ENCODE results near the gene MYOG.

MYOG gene

DNA sequence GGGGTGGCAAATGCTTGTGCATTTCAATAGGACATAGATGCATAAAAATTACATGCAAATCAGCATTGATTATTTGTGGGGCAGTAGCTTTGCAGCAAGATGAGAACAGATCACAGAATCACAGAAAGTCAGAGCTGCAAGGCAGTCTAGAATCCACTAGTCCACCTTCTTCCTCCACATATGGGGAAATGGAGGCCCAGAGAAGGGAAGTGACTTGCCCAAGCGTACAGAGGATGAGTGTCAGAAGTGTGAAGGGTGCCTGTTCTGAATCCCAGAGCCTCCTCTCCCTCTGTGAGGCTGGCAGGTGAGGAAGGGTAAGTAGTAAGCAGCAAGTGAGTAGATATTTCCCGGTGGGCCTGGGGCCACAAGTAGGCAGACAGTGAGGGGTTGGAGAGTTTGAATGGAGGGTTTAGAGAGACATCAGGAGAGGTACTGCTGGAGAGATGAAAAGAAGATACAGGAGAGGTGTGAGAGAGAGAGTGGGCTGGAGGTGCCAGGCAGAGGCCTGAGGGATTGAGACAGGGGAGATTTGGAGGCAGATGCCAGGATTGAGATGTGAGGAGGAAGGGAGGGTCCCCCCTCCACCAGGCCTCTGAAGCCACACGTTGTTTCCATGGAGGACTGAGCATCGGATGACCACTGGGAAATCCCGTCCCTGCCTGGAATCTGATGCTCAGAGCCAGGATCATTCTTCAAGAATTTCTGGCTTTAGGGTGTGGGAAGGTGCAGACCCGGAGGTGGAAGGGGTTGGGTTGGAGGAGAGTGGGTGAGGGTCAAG lies 4.8 kb upstream of the MYOG start:
- no peak for DNase-seq

DNA sequence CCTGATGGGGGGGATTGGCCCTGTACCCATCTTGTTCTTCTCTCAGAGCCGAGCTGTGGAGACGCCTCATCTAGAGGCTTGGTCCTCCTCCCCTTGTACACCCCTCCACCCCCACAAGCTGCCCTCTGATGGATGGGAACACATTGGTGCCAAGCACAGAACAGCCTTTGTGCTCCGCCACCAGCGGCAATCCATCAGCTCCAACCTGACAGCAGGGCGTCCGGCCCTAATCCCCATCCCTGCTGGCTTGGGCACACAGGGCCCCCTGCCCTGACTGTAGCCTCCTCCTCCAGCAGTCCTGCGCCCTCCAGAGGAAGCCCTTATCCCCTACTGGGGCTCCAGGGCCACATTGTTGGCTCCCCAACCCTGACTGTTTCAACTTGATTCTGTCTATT lies 3.8 kb upstream of the MYOG start:
- no peak for DNase-seq

DNA sequence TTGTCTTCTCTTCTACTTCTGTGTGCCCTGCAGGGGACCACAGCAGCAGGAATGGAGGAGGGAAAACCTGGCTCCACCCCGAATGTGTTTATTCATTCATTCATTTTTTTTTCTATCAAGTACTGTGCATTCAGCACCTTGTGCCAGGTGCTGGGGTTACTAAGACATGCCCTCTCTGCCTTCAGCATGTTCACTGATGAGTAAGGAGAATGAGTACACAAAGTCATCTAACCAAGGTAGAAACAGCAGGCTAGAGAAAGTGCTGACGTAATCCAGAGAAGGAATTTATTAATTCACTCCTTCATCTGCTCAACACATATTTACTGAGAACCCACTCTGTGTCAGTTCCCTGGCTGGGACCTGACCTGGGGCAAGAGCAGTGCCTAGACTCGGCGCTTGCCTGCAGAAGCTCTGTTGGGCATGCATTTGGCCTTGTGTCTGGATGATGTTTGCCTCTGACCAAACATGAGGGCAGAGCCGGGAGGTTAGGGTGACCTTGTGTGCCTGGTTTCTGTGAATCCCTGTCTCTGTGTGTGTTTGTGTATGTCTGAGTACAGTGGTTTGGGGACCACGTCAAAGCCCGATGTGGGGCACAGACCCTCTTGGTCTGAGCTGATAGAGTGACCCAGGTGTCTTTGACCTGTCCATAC lies 3.3 kb upstream of the MYOG start:
- no peak for DNase-seq

DNA sequence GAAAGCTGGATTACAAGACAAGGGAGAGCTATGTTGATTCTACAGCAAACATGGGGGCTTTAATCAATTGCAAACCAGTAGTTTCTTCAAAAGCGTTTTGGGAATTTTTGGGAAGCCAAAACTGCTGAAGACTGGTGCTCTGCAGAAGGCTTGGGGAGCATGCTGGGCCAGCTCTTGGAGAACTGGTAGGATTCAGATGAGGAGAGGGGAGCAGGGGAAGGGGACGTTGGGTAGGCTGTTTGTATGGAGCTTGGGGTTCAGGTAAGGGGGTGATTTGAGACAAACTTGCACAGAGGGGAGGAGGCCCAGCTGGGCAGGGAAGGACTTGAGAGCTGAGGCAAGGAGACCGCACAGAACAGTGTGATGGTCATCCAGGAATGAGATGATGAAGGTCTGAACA lies 2.6 kb upstream of the MYOG start:
- DNase-seq: no peak

DNA sequence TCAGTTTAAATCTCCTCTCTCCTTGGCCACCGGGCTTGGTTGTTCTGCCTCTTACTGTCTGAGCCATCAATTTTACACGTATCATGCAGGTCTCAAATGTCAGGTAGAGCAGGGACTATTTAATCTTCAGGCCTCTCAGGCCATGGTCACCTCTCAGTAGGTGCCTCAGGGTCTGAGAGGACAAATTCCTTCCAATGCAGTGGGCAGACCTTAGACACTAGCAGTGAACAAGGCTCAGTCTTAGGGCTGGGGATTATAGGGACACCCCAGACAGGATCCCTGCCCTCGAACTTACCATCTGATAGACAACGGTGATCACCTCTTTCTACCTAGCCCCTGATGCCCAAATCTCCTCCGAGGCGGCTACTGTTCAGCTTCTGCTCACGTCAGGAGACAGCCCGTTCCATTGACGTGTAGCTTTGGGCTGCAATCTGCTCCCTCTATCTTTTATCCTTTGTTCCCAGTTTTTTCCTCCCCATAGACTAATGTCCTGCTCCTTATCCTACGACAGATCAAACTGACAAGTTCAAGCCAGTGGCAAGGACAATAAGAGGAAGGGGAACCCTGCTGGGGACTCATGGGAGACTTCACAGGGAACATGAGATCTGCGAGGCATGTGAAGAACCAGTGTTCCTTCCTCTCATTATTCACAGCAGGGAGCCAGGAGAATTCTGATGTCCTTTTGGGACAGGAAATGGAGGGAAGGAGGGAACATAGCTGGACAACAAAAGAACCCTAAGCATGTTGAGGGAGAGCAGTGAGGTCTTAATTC lies 1.4 kb upstream of the MYOG start:
- no peak for DNase-seq

DNA sequence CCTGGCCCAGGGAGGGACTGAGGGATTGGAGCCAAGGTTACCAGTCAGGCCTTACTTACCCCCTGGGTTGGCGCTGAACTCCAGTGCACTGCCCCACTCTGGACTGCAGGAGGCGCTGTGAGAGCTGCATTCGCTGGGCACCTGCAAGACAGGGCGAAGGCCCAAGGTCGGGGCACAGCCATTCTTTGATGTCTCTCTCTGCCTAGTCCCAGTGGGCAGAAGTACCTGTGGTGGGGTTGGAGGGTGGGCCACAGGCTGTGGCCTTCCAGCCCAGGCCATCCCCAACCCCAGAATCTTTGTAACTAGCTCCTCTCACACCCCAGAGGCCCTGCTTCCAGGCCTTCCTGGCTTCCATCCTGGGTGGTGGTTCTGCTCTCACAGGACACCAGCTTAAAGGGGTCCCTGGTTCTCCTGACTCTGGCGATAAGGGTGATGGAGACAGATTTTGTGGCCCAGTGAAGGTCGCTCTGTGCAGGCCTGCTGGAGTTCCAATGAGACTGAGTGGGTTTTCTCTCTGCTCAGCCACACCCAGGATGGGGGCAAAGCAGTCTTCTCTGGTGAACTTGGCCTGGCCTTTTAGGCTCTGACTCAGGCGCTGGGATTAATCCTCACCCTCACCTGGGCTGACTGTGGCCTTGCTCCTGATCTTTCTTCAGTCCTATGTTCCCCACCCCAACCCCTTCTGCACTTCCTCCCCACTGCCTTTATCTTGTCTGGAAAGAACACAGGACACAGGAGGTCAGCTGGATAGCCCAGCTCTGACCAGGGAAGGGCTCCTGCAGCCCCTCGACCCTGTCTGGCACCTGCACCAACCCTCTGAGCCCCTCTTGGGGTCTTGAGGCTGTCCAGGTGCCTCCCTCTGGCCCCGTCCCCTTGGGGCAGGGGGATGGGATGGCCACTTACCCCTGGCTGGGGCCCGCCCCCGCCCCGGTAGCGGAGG lies 954 bp downstream of the MYOG start:
- no peak for DNase-seq

DNA sequence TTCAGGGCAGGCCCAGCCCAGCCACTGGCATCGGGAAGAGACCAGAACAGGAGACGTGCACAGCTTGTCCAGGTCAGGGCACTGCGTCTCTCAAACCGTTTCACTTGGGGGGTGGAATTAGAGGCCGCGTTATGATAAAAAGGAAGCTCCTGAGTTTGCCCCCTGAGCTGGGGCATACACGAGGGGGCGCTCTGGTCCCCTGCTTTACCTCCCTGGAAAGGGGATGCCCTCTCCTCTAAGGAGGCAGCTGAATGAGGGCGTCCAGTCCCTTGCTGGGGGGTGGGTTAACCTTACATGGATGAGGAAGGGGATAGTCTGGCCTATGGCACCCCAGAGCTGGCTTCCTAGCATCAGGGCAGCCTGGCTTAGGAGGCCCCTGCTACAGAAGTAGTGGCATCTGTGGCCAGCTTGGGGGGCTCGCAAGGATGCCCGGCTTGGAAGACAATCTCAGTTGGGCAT lies 2.3 kb downstream of the MYOG start:
- DNase-seq: no peak

DNA sequence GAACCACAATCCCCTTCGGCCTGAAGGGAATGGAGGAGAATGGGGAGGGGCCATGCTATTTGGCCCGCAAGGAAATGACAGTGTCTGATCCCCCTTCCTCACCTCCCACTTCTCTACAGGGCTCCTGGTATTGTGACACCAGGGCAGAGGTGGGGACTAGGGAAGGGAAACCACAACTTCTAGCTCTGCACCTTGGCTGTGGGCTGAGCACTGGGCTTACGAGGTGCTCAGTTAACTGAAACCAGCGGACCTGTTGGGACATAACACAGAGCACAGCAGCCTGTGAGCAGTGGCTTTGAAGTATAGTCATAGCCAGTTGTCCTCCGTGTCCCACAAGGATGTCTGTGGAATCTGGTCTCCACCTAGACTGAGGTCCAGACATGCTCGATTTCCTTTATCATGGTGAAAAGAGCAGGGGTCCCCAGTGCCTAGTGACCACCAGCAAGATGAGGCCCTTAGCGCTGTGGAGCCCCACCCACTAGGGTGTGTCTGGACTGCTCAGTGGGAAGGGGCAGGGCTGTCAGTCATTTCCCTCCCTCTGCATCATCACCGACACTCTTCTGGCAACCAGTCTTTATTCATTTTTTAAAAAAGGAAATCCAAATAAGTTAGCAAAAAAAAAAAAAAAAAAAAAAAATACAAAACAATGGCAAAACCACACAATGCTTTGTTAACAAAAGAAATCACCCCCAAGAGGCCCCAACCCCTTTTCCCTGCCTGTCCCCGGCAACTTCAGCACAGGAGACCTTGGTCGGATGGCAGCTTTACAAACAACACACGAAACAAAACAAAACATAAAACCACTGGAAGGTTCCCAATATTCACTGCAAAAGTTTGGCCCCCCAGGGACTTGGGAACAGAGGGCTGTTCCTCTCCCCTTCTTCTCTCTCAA lies 3.0 kb downstream of the MYOG start:
- DNase-seq: no peak

DNA sequence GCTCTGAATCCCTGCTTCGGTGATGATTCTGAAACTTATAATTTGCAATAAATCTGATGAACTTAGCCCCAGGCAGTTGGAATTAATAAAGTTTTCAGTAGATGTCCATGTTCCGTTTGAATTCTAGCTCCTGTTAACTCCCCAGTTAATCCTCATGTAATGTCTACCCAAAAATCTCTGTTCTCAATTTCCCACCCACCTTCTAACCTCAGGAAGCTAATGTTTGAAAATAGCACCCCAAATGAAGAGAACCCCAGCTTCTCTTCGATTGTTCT lies 3.6 kb downstream of the MYOG start:
- no peak for DNase-seq

DNA sequence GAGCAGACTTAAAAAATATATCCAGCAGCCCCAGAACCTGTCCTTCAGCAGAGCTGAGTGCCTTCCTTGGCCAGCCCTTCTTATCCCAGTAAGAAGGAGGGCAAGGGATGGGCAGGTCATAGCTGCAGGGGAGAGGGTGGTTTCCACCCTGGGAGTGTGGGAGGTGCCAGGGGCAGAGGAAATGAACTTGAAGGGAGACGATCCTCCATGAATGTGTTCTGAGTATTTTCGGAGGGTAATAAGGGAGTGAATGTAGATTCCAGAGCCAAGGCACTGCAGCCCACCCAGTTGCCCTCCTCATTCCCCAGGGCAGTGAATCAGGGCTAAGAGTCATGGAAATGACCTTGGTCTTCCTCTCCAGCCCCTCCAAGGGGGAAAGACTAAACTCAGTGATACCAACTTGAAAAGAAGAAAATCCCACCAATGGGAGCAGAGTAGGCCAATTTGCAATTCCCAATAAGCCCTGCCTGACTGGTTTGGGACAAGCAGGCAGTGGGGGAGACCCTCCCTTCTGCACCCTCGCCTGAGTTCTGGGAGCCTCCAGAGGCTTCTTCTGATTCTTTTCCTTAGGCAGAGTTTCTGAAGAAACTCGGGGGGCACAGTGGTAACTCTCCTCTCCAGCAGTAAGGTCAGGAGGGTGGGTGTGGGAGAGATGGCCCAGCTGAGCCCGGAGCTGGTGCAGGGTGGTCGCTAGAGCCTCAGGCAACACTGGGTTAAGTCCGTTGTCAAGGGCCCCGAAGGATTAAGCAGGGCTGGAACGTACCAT lies 4.2 kb downstream of the MYOG start:
- no peak for DNase-seq

DNA sequence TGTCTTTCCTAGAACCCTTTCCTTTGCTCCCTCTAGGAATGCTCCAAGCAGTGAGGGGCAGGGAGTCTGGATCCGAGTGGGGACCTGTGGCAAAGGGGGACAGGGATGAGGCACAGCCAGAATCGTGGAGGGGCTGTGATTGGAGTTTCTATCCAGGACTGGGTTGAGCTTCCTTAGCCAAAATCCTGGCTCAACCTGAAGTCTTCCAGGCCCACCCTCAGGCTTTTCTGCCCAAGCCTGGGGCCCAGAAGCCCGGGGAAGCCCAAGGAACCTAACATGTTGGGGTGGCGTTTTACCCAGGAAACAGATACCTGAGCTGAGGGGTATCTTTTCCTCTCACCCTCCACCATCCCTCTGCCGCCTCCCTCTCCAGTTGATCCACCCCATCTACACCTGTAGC lies 5.4 kb downstream of the MYOG start:
- no peak for DNase-seq

DNA sequence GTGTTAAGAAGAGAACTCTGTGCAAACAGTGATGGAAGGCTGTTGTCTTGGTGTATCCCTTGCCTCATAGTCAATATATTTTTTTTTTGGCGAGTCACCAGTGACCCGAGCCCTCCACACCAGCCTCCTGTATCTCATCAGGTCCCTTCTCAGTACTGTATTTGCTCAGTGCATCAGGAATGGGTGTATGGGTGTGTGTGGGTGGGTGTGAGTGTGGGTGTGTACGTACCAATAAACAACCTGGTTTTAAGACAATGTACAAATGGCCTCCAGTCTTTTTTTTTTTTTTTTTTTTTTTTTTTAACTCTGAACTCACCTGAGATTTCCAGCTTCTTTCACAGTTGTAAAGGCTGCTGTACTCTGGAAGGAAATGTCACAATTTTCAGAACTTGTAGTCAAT lies 7.3 kb downstream of the MYOG start:
- DNase-seq: no peak

DNA sequence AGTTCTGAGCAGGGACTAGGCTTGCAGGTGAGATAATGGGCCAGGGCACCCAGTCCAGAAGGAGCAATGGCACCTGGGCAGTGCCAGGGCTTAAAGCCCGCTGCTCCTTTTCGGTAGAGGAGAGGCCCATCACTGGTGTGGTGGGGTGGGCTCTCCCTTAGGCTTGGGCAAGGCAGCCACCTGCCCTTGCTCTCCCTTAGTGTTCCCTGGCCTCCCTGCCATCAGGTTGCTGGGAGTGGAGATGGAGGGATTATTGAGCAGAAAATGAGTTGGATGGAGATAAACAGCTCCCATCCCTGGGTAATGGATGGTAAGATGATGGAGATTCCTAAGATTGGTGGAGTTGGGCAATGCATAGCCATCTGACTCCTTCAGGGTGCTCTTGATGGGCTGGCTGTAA lies 7.9 kb downstream of the MYOG start:
- no peak for DNase-seq

DNA sequence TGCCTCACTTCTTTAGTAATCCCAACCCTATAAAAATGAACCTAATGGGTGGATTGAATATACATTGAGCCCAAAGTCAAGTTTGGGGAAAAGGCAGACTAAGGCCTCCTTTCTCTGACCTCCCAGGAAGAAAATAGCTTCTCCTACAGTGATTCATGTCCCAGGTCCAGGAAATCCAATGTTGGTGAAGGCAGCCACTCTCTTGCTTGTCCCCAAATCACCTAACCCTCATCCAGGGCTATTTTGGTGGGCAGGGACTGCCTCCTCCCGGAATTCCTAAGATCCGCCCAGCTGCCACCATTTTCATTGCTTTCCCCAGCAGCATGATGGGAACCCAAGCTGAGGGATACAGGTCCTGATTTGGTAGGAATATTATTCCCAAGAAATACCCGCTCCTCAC lies 8.4 kb downstream of the MYOG start:
- DNase-seq: no peak

DNA sequence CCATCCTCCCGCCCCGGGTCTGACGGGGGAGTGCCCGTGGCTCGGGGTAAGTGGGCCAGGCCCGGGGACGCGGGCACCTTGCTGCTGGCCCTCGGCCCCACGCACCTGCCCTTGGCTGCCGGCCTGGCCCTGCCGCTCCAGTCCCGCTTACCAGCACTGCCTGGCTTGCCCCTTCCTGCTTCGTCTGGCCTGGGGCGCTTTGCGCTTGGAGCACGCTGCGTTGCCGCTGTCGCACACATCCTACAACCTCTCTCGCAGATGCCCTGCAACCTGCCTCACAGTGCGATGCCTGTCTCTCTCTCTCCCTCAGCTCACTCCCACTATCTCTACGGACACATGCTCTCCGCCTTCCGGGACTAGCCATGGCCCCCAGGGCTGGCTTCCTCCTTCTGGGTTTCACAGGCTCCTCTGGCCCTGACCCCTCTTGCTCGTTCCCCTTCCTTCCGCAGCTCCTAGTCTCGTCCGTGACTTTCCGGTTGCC lies 9.7 kb downstream of the MYOG start:
- DNase-seq: no peak

DNA sequence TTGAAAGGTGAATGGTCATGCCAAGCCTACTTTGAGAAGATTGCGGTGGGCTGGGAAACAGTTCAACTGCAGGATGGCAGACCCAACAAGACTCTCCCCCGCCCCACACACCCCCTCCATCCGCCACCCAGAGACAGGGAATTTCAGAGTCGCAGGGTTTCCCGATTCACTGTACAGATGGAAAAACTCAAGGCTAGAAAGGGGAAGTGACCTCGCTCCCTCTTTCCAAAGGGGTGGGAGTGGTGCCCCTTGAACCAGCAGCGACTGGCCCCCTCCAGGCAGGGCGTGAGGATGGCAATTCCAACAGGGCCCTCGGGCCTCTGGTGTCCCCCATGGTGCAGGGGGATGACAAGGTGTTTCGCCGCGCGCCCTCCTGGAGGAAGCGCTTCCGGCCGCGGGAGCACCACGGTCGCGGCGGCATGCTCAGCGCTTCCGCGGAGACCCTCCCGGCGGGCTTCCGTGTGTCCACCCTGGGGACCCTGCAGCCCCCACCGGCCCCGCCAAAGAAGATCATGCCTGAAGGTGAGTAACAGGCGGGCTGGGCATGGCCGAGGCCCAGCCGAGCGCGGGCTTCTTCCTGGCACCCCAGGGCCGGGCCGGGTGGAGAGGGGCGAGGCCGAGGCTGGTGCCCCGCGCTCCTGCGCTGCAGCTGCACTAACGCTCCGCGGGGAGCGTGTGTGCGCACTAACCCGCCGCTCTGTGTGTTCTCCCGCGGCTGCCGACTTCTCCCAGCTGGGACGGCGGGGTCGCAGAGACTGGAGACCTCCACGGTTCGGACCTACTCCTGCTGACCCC lies 10.4 kb downstream of the MYOG start:
- DNase-seq: no peak

DNA sequence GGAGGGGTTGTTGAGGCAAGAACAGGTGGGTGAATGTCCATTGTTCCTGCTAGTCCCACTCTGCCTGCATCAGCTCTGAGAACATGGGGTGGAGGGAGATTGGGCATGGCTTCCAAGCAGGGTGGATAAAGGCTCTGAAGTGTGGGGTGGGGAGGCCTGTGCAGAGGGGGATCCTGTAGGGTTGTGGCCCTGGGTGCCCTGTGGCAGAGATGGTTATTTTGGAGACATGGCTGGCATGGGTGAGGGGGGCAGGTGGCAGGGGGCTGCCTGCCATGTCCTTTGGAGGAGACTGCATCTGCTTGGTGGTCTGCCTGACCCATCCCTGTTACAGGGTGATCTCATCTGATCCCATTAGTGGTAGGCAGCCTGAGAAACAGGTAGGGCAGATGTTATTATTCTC lies 11.2 kb downstream of the MYOG start:
- DNase-seq: no peak

DNA sequence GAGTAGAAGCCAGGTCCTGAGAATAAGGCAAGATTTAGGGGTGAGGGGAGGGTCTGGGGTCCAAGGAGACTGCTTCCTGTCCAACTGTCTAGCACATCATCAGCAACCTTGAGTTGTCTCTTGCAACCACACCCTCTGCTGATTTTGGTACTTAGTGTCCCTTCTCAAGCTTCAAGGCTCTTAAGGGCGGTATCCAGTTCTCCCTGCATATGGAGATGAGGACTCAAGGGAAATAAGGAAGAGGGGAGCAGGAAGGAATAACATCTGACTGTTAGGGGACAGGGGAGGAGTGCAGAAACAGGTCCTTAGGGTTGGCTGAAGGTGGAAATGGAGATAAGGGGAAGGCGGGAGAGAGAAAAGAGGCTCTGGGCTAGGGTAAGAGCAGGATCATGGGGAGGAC lies 12.3 kb downstream of the MYOG start:
- DNase-seq: no peak

DNA sequence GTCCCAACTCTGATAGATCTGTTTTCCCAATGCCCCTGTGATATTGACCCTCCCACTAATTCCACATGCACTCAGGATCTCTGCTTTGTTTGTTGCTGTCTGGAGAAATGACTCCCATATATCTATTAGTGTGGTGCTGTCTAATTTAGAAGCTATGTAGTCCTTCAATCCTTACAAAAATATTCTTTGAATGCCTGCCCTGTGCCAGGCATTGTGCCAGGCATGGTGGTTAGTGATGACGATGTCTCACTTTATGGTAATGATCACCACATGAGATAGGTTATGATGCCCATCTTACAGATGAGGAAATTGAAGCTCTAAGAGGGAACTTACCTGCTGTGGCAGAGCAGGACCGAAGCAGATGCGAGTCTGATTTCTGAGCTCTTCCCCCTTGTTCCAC lies 12.9 kb downstream of the MYOG start:
- DNase-seq: no peak

DNA sequence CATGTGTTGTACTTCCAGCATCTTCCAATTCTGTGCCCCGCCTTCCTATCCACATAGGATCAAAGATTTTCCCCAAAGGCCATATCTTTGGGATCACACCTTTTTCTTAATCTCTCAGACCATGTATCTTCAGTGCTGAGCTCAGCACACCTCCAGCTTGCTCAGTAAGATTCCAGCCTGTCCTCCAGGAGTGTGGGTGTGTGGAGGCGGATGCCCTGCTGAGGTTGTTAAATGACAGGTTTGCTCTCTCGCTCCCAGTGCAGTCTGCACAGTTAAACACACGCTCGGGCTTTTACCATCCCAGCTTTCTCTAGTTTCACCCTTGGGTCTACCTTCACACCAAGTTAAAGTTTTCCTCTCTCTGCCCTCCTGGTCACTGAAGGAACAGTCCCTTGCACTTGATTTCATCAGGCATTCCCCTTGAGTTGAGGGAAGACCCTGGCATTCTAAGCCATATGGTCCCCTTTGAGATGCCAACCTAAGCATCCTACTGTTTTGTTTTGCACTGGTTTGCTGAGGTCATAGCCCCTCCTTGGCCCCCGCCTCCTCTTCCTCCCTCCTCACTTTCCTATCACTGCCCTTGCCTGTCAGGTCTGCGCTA lies 13.7 kb downstream of the MYOG start:
- DNase-seq: no peak

All from SHP77 (cell line).